Psoas muscle (tissue), 8 donors: ENCODE data around the gene ELF5. TPM values are rescaled to one million over a fixed set of nuclear protein-coding genes. Genes with fewer than 3 reads are reported as not detected.

Experiments used
- ATAC-seq, 4 donors: fragments of 200-7000 bp; cut with Tn5 transposase; one replicate each; pipeline ENCODE4 v1.9.1; 2020; ENCODE audit warnings: moderate library complexity in 3 of 4, mild to moderate bottlenecking in 2 of 4
- DNase-seq, 2 donors: peaks; one replicate each; pipeline ENCODE4 v3.0.0-alpha.2; 2020
- H3K27ac ChIP-seq: fragments of 200-600 bp; one replicate; pipeline ENCODE4 v1.8.0; 2022
- H3K27me3 ChIP-seq, 3 donors: fragments of 200-600 bp in 1 of 3; one replicate each; pipeline versions ENCODE4 v1.6.1 to v1.8.0; 2013 to 2022; ENCODE audit warnings: low read length in 2 of 3, mild to moderate bottlenecking in 2 of 3, moderate library complexity in 1 of 3; ENCODE audit not compliant: insufficient read depth in 3 of 3
- H3K36me3 ChIP-seq, 2 donors: fragments of 200-600 bp in 1 of 2; one replicate each; pipeline versions ENCODE4 v1.6.1 to v1.8.0; 2013 to 2022; ENCODE audit warnings: low read depth in 1 of 2, mild to moderate bottlenecking in 1 of 2, moderate library complexity in 1 of 2; ENCODE audit not compliant: insufficient read depth in 1 of 2
- H3K4me1 ChIP-seq: fragments of 200-600 bp; one replicate; pipeline ENCODE4 v1.8.0; 2022
- H3K4me3 ChIP-seq: fragments of 200-600 bp; one replicate; pipeline ENCODE4 v1.8.0; 2022; ENCODE audit warnings: mild to moderate bottlenecking
- H3K9me3 ChIP-seq: fragments of 200-600 bp; one replicate; pipeline ENCODE4 v1.8.0; 2022
- WGBS, 3 donors: extraction: QIAGEN DNeasy Blood & Tissue Kit; methylation state at CpG; one replicate each; pipeline versions ENCODE4 v1.1.6 to v1.1.7; 2013; 5-methylcytosine and 5-hydroxymethylcytosine counted together
- intact Hi-C, 2 donors: fragments of 100-400 bp; cut with DNase I; formaldehyde crosslinking; loops; one replicate each; pipeline versions ENCODE4 v1.11.0 to v1.14.2; 2022
- polyA plus RNA-seq, 3 donors: library from polyadenylated mRNA; stranded (reverse); fragments of 200-250 nt; gene quantifications; one replicate each; pipeline ENCODE4 v1.2.3, GENCODE V29; 2013
- total RNA-seq, 4 donors: library from RNA; stranded (reverse); fragmentation: NEBNext Ultra II Directional in 2 of 4; extraction: Animal tissue kit (Norgen Biotek cat#: 25700) in 2 of 4; gene quantifications; one replicate each; pipeline versions ENCODE4 v1.2.1 to v1.2.4, GENCODE V29; 2021 to 2023
- TF ChIP-seq, protein P1 (sequence below): fragments of 200-600 bp; IDR thresholded peaks from one replicate; pipeline ENCODE4 v1.8.0; 2022; ENCODE audit warnings: antibody characterized with exemption
- donor health status: healthy with polysubstance abuse.
- donor health status: DM: no; HTN: no; CAD: no; lungs with moderate emphysema.
- donor health status: Bipolar disorder and iron deficiency.
- donor health status: healthy.
- donor health status: DM: yes; HTN: yes; CAD: no.
- donor health status: DM: no; HTN: no; CAD: no.
- donor health status: DM: no; HTN: no; CAD: no.
- donor health status: DM: yes; HTN: yes; CAD: no.

The ELF5 gene
- total and polyA plus RNA-seq, 7 donors: 0.01 TPM; not detected in 6

DNA sequence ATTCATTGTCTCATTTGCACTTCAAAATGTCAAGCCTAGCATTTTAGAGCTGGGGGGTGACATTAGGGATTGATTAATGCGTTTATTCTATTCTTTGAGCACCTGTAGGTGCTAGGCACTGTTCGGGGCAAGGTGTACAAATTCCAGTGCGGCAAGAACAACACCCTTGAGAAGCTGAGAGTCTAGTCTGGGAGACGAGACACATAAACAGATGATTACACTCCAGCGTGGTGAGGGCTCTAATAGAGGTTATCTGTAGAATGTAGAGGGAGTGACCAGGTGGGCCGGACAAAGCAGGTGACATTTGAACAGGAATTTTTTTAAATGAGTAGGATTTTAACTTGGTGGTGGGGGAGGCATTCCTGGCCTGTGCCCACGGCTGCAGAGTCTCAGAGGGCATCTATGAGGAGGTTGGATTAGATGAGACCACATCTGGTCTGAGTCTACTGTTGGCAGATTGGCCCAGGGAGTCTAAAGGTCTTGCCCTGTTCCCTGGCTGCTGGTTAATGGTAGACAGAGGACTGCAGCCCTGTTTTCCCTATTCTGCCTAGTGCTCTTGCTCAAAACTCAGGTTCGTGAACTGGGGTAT lies 73.9 kb downstream of the ELF5 start:
- H3K9me3 ChIP-seq: no peaks in the 10 kb centered on the region
- DNase-seq (no peak), ATAC-seq (no peak)
- H3K4me3 ChIP-seq: peak overlapping the region; percentile 87
- intact Hi-C loops: no loop called here
- no peaks in the 10 kb centered on the region for H3K27me3 ChIP-seq
- H3K27ac ChIP-seq: peak overlapping the region; percentile 95
- H3K4me1 ChIP-seq: peaks cover 42% of the 10 kb centered on the region
- 16 to 30% (median 21%) methylated on average over 8 of the region's 8 CpGs for whole genome bisulfite sequencing, 3 donors
- TF ChIP-seq, protein P1, sequence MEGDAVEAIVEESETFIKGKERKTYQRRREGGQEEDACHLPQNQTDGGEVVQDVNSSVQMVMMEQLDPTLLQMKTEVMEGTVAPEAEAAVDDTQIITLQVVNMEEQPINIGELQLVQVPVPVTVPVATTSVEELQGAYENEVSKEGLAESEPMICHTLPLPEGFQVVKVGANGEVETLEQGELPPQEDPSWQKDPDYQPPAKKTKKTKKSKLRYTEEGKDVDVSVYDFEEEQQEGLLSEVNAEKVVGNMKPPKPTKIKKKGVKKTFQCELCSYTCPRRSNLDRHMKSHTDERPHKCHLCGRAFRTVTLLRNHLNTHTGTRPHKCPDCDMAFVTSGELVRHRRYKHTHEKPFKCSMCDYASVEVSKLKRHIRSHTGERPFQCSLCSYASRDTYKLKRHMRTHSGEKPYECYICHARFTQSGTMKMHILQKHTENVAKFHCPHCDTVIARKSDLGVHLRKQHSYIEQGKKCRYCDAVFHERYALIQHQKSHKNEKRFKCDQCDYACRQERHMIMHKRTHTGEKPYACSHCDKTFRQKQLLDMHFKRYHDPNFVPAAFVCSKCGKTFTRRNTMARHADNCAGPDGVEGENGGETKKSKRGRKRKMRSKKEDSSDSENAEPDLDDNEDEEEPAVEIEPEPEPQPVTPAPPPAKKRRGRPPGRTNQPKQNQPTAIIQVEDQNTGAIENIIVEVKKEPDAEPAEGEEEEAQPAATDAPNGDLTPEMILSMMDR: no peak
- peaks cover 0 to 3% of the 10 kb centered on the region in 2 donors for H3K36me3 ChIP-seq

DNA sequence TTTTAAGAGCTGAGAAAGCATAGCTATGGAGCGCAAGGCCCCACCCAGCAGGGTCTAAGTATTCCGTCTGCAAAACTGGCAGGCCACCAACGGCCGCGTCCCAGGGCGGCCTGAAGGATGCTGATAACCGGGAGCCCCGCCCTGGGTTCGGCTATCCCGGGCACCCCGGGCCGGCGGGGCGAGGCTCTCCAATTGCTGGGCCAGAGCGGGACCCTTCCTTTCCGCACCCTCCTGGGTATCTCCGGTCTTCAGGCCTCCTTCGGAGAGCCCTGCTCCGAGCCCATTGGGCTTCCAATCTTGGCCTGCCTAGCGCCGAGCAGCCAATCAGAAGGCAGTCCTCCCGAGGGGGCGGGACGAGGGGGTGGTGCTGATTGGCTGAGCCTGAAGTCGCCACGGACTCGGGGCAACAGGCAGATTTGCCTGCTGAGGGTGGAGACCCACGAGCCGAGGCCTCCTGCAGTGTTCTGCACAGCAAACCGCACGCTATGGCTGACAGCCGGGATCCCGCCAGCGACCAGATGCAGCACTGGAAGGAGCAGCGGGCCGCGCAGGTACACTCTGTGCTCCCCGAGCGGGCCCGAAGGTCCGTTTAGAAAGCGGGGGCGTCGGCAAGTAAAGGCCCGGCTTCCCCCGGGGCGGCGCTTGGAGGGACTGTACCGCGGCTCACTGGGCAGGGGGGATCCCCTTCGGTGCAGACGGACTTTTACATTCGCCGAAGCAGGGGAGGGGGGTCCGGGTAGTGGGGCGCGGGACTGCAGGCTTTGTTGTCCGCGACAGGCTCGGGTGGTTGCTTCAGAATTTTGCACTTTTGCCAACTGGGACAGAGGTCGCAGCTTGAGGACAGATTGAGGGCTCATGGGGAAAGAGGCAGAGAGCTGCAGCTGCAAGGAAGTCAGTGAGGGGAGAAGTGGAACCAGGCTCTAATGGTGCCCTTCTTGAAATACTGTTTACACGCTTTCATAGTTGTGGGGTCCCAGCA lies 74.8 kb downstream of the ELF5 start, which contains the start of gene CAT:
TSS of gene CAT (plus strand) at position 406 of the 979 bp plus-strand sequence. CDS start at position 486, 80 bp downstream.
- WGBS, 3 donors: 0 to 1% (median 1%) methylated on average over 61 to 62 of the region's 62 CpGs
- peak within 1 kb of the TSS; percentile 87 for H3K4me3 ChIP-seq
- peaks cover 42% of the 10 kb centered on the region for H3K4me1 ChIP-seq
- peak within 1 kb of the TSS; percentile 95 for H3K27ac ChIP-seq
- DNase-seq (peak; percentile 99), ATAC-seq (peak; percentile 97 to 99 (median 98))
- intact Hi-C loops: no loop called here
- no peaks in the 10 kb centered on the region for H3K27me3 ChIP-seq
- no peaks in the 10 kb centered on the region for H3K36me3 ChIP-seq
- H3K9me3 ChIP-seq: no peaks in the 10 kb centered on the region
- TF ChIP-seq, protein P1: no peak

DNA sequence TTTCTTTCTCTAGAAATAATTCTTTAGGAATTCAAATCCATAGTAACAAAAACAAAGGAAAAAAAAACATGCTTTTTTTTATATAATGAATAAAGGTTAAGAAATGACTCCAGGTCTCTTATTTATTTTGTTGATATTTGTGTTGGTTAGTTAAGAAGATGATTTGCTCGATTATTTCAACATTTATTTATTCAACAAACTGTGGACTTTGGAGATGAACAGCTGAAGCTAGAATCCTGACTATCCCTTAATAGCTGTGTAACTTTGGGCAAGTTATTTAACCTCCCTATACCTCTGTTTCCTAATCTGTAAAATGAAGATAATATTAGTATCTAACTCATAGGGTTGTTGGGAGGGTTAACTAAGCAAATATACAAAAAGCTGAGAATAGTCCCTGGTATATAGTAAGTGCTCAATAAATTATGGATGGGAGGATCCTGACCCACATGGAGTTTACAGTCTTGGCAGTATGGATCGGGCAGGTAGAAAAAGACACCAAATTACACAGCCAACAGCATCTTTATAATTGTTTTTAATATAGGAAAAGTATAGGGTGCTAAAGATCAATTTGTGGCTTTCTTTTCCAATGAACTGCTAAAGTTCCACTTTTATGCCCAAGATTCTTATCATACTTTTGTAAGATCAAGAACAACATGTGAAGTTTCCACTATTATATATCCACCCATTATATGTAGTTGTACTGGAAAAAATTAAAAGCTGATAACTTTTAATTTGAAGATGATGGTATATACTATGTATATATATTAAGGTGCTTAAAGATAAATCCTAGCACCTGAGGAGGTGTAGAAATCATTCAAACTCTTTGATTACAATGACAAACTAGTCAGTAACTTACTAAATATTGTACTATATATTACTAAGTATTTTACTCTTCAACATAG lies 76.1 kb downstream of the ELF5 start:
- no peaks in the 10 kb centered on the region for H3K27me3 ChIP-seq
- H3K4me3 ChIP-seq: peak overlapping the region; percentile 87
- 89 to 94% (median 93%) methylated on average over 2 of the region's 2 CpGs for WGBS, 3 donors
- H3K4me1 ChIP-seq: peaks cover 31% of the 10 kb centered on the region
- TF ChIP-seq, protein P1: no peak
- peak overlapping the region; percentile 95 for H3K27ac ChIP-seq
- no peaks in the 10 kb centered on the region for H3K36me3 ChIP-seq
- H3K9me3 ChIP-seq: no peaks in the 10 kb centered on the region
- DNase-seq (no peak), ATAC-seq (no peak)
- intact Hi-C loops: no loop called here

DNA sequence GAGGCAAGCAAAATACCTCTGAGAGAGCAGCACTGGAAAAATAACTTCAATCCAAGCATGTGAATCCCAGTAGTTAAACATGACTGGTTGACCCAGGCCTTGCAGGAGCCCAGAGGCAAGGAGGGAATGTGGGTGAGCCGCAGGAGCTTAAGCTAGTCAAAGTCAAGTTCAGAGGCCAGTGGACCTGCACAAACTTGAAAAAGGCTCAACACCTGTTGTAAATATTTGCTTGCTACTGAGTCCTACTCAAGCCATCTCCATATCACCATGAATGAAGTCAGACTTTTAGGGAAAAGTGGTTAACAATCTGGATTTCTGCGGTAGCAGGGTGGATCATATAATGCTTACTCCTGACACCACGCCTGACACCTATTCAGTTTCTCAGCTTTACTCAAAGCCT lies 79.7 kb downstream of the ELF5 start:
- Histone ChIP-seq H3K27me3 (no peaks in the 10 kb centered on the region), H3K36me3 (no peaks in the 10 kb centered on the region), H3K27ac (no peak overlapping the region), H3K4me1 (peaks cover 8% of the 10 kb centered on the region), H3K4me3 (no peak overlapping the region), H3K9me3 (no peaks in the 10 kb centered on the region)
- TF ChIP-seq, protein P1: no peak
- intact Hi-C loops: no loop called here
- ATAC-seq: no peak
- DNase-seq: no peak
- 73 to 94% (median 89%) methylated on average over 3 of the region's 3 CpGs for WGBS, 3 donors
